ENCODE measurements around the gene GRB10. TPM values are rescaled to one million over a fixed set of nuclear protein-coding genes. Genes with fewer than 3 reads are reported as not detected.

GRB10 gene
- total and polyA plus RNA-seq, 2 of the 8 experiments (the other 6 are each of a cell fraction or from before 2014, with no cell fraction given): 35.7 to 97.0 TPM

- TF ChIP-seq PHF8 (conservative IDR thresholded peaks at IDR 0.05; ENCODE audit: low read depth, low read length): no peak
- TF ChIP-seq, protein P1, sequence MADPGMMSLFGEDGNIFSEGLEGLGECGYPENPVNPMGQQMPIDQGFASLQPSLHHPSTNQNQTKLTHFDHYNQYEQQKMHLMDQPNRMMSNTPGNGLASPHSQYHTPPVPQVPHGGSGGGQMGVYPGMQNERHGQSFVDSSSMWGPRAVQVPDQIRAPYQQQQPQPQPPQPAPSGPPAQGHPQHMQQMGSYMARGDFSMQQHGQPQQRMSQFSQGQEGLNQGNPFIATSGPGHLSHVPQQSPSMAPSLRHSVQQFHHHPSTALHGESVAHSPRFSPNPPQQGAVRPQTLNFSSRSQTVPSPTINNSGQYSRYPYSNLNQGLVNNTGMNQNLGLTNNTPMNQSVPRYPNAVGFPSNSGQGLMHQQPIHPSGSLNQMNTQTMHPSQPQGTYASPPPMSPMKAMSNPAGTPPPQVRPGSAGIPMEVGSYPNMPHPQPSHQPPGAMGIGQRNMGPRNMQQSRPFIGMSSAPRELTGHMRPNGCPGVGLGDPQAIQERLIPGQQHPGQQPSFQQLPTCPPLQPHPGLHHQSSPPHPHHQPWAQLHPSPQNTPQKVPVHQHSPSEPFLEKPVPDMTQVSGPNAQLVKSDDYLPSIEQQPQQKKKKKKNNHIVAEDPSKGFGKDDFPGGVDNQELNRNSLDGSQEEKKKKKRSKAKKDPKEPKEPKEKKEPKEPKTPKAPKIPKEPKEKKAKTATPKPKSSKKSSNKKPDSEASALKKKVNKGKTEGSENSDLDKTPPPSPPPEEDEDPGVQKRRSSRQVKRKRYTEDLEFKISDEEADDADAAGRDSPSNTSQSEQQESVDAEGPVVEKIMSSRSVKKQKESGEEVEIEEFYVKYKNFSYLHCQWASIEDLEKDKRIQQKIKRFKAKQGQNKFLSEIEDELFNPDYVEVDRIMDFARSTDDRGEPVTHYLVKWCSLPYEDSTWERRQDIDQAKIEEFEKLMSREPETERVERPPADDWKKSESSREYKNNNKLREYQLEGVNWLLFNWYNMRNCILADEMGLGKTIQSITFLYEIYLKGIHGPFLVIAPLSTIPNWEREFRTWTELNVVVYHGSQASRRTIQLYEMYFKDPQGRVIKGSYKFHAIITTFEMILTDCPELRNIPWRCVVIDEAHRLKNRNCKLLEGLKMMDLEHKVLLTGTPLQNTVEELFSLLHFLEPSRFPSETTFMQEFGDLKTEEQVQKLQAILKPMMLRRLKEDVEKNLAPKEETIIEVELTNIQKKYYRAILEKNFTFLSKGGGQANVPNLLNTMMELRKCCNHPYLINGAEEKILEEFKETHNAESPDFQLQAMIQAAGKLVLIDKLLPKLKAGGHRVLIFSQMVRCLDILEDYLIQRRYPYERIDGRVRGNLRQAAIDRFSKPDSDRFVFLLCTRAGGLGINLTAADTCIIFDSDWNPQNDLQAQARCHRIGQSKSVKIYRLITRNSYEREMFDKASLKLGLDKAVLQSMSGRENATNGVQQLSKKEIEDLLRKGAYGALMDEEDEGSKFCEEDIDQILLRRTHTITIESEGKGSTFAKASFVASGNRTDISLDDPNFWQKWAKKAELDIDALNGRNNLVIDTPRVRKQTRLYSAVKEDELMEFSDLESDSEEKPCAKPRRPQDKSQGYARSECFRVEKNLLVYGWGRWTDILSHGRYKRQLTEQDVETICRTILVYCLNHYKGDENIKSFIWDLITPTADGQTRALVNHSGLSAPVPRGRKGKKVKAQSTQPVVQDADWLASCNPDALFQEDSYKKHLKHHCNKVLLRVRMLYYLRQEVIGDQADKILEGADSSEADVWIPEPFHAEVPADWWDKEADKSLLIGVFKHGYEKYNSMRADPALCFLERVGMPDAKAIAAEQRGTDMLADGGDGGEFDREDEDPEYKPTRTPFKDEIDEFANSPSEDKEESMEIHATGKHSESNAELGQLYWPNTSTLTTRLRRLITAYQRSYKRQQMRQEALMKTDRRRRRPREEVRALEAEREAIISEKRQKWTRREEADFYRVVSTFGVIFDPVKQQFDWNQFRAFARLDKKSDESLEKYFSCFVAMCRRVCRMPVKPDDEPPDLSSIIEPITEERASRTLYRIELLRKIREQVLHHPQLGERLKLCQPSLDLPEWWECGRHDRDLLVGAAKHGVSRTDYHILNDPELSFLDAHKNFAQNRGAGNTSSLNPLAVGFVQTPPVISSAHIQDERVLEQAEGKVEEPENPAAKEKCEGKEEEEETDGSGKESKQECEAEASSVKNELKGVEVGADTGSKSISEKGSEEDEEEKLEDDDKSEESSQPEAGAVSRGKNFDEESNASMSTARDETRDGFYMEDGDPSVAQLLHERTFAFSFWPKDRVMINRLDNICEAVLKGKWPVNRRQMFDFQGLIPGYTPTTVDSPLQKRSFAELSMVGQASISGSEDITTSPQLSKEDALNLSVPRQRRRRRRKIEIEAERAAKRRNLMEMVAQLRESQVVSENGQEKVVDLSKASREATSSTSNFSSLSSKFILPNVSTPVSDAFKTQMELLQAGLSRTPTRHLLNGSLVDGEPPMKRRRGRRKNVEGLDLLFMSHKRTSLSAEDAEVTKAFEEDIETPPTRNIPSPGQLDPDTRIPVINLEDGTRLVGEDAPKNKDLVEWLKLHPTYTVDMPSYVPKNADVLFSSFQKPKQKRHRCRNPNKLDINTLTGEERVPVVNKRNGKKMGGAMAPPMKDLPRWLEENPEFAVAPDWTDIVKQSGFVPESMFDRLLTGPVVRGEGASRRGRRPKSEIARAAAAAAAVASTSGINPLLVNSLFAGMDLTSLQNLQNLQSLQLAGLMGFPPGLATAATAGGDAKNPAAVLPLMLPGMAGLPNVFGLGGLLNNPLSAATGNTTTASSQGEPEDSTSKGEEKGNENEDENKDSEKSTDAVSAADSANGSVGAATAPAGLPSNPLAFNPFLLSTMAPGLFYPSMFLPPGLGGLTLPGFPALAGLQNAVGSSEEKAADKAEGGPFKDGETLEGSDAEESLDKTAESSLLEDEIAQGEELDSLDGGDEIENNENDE (IDR thresholded peaks at IDR 0.05; ENCODE audit: insufficient replicate concordance, low read length): no peak
- TF ChIP-seq CHD1 (IDR thresholded peaks at IDR 0.05; ENCODE audit: low read depth, low read length): no peak
- TF ChIP-seq JUND (IDR thresholded peaks at IDR 0.05; ENCODE audit: low read length): no peak
- TF ChIP-seq SP2 (IDR thresholded peaks at IDR 0.05; ENCODE audit: low read length): no peak
- TF ChIP-seq TBP (IDR thresholded peaks at IDR 0.05; ENCODE audit: low read depth, low read length): no peak
- no peak for TF ChIP-seq RXRA (IDR thresholded peaks at IDR 0.05; ENCODE audit: insufficient read depth, low read depth, low read length)
- no peak for TF ChIP-seq KDM1A (IDR thresholded peaks at IDR 0.05; ENCODE audit: borderline replicate concordance, low read length)
- TF ChIP-seq RNF2 (IDR thresholded peaks at IDR 0.05; ENCODE audit: borderline replicate concordance, low read depth, low read length, missing control alignments, poor library complexity, severe bottlenecking): no peak
- no peak for TF ChIP-seq TAF7 (optimal IDR thresholded peaks at IDR 0.05; ENCODE audit: borderline replicate concordance, low read depth, low read length)
Measured at GRCh38 chr7:50793120-50793946, 10.6 kb upstream of the GRB10 start (continued).

Data from H1 (cell line).